Coronary artery (tissue), 2 donors: ENCODE data around the gene DGKH.

Experiments
- DNase-seq: peaks from one replicate; pipeline ENCODE4 v3.0.0-alpha.2; 2017; ENCODE audit warnings: low spot score
- H3K27ac ChIP-seq, 2 donors: fragments of 200-600 bp; sonication (generic); one replicate each; pipeline ENCODE4 v1.5.1; 2016 to 2019
- H3K4me3 ChIP-seq: fragments of 200-600 bp; sonication (generic); 2 replicates; pipeline ENCODE4 v1.5.1; 2016; ENCODE audit warnings: mild to moderate bottlenecking, moderate library complexity
- CTCF ChIP-seq: fragments of 200-600 bp; sonication (generic); IDR thresholded peaks from one replicate; pipeline ENCODE4 v1.5.1; 2019; ENCODE audit warnings: antibody characterized with exemption

DGKH gene

DNA sequence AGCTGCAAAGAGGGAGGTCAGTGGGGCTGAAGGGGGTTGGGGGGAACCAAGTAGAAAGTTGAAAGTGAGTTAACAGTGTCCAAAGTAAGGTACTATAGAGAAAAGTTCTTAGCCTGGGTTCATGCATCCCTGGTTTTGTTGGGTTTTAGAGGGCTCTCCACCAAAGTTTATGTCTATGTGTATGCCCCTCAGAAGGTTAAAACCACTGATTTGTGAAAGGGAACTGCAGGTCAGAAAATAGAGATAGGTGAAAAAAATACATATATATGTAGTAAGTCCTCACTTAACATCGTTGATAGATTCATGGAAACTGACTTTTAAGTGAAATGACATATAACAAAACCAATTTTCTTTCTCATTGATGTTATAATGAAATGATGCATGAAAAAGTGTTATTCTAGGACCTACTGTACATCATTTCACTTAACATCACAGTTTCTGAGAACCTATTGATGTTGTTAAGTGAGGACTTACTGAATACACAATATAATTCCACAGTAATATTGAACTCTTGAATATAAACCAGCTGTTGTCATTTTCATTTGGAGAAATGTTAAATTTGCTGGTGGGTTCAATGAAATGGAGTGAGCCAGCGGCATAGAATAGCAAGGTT is 9.6 kb downstream of the DGKH start:
- DNase-seq = no peak
- no peak for TF ChIP-seq CTCF
- Histone ChIP-seq H3K4me3 (no peak overlapping the region), H3K27ac (no peak overlapping the region)

GRCh38 chr13:42061943-42062342 is 13.5 kb downstream of the DGKH start:
- TF ChIP-seq CTCF = no peak
- DNase-seq = no peak
- no peak overlapping the region for H3K4me3 ChIP-seq
- H3K27ac ChIP-seq = no peak overlapping the region

GRCh38 chr13:42063105-42063504 is 14.7 kb downstream of the DGKH start:
- TF ChIP-seq CTCF = no peak
- Histone ChIP-seq H3K27ac (no peak overlapping the region), H3K4me3 (no peak overlapping the region)
- DNase-seq = no peak

DNA sequence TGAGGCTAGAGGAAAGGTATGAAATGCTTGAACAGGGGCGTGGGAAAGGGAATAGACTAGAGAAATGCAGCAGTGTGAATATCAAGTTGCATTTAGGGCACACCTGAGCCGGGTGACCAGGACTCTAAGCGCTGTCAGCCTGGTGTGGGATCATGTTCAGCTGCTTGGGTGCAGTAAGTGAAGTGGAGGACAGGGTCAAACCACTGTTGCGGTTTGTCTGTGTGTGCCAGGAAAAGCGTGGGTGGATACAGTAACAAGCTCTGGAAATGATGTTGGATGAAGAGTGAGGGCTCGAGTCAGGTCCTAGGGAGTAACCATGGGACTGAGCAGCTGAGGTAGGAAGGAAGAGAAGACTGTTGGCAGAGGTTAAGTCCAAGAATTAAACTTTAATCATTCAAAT is 15.8 kb downstream of the DGKH start:
- no peak for DNase-seq
- no peak overlapping the region for H3K4me3 ChIP-seq
- no peak for TF ChIP-seq CTCF
- no peak overlapping the region for H3K27ac ChIP-seq

DNA sequence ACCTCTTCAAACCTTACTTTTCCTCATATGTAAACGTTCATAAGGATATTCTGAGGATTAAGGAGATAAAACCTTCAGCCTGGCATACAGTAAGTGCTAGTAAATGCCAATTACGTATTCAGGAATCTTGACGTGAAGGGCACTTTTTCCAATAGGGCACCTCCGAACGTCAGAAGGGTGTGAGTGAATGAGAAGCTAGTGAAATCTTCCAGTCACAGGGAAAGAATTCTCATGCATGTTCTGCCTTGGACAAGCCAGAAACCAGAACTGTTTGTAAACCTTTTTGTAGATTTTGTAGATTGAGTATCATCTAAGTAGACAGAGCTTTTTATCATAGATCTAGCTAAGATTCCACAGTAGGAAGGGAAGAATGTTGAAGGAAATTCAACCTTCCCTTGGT is 16.5 kb downstream of the DGKH start:
- no peak for TF ChIP-seq CTCF
- H3K27ac ChIP-seq = no peak overlapping the region
- no peak overlapping the region for H3K4me3 ChIP-seq
- DNase-seq = no peak

GRCh38 chr13:42065414-42065813 is 17.0 kb downstream of the DGKH start:
- Histone ChIP-seq H3K27ac (no peak overlapping the region), H3K4me3 (no peak overlapping the region)
- TF ChIP-seq CTCF = no peak
- no peak for DNase-seq

- TF ChIP-seq CTCF = no peak
- DNase-seq = no peak
- no peak overlapping the region for H3K27ac ChIP-seq
- H3K4me3 ChIP-seq = no peak overlapping the region
Measured at GRCh38 chr13:42066542-42066941, 18.1 kb downstream of the DGKH start.
